ENCODE measurements around the gene LCOR. TPM values are rescaled to one million over a fixed set of nuclear protein-coding genes. Genes with fewer than 3 reads are reported as not detected.

Gene LCOR
- total and polyA plus RNA-seq, 2 donors (not counting 1 experiment from before 2014, with no cell fraction given): 15.0 to 15.7 TPM

GRCh38 chr10:96949039-96949683 lies 117.1 kb downstream of the LCOR start:
- H4K20me1 ChIP-seq (ENCODE audit: control insufficient read depth, extremely low read depth, insufficient read depth, low read length): no peaks in the 10 kb centered on the region
- no peaks in the 10 kb centered on the region for H3K9me3 ChIP-seq (ENCODE audit: control insufficient read depth, insufficient read depth, low read depth, low read length)
- DNase-seq (ENCODE audit: low read depth in 2 of 2): no peak
- H3K4me1 ChIP-seq (ENCODE audit: control insufficient read depth, extremely low read depth, insufficient read depth, low read length): no peaks in the 10 kb centered on the region
- no peak overlapping the region for H3K27ac ChIP-seq (ENCODE audit: insufficient read depth, low read length)
- H3K4me3 ChIP-seq (replicated peaks in 1 of 4; ENCODE audit: control extremely low read depth in 1 of 4, insufficient read depth in 1 of 4, low read depth in 3 of 4, low read length in 4 of 4): no peak overlapping the region
- no peak overlapping the region for H3K4me2 ChIP-seq (ENCODE audit: extremely low read depth, insufficient read depth, low read length)
- TF ChIP-seq EZH2 (IDR thresholded peaks at IDR 0.05; ENCODE audit: low read length, missing control alignments) (no peak), CTCF (conservative IDR thresholded peaks at IDR 0.05 in 1 of 2, IDR thresholded peaks at IDR 0.05 in 1 of 2; ENCODE audit: low read depth in 1 of 2, low read length in 2 of 2) (no peak)
- no peaks in the 10 kb centered on the region for H3K36me3 ChIP-seq (ENCODE audit: control insufficient read depth, insufficient read depth, low read length)
- no peak overlapping the region for H3K9ac ChIP-seq (ENCODE audit: insufficient read depth, low read length)
- no peaks in the 10 kb centered on the region for H3K27me3 ChIP-seq (ENCODE audit: control insufficient read depth, insufficient read depth, low read length)
- no peaks in the 10 kb centered on the region for H3K79me2 ChIP-seq (ENCODE audit: control insufficient read depth, insufficient read depth, low read length)
- no peak overlapping the region for H2AFZ ChIP-seq (ENCODE audit: low read length)

- DNase-seq (ENCODE audit: low read depth in 2 of 2): no peak
- no peak overlapping the region for H3K9ac ChIP-seq (ENCODE audit: insufficient read depth, low read length)
- H3K79me2 ChIP-seq (ENCODE audit: control insufficient read depth, insufficient read depth, low read length): no peaks in the 10 kb centered on the region
- no peaks in the 10 kb centered on the region for H4K20me1 ChIP-seq (ENCODE audit: control insufficient read depth, extremely low read depth, insufficient read depth, low read length)
- no peak overlapping the region for H3K27ac ChIP-seq (ENCODE audit: insufficient read depth, low read length)
- H3K4me1 ChIP-seq (ENCODE audit: control insufficient read depth, extremely low read depth, insufficient read depth, low read length): no peaks in the 10 kb centered on the region
- no peak for TF ChIP-seq EZH2 (IDR thresholded peaks at IDR 0.05; ENCODE audit: low read length, missing control alignments)
- no peak for TF ChIP-seq CTCF (conservative IDR thresholded peaks at IDR 0.05 in 1 of 2, IDR thresholded peaks at IDR 0.05 in 1 of 2; ENCODE audit: low read depth in 1 of 2, low read length in 2 of 2)
- no peak overlapping the region for H2AFZ ChIP-seq (ENCODE audit: low read length)
- H3K27me3 ChIP-seq (ENCODE audit: control insufficient read depth, insufficient read depth, low read length): no peaks in the 10 kb centered on the region
- H3K4me3 ChIP-seq (replicated peaks in 1 of 4; ENCODE audit: control extremely low read depth in 1 of 4, insufficient read depth in 1 of 4, low read depth in 3 of 4, low read length in 4 of 4): no peak overlapping the region
- H3K4me2 ChIP-seq (ENCODE audit: extremely low read depth, insufficient read depth, low read length): no peak overlapping the region
- H3K36me3 ChIP-seq (ENCODE audit: control insufficient read depth, insufficient read depth, low read length): peaks cover 7% of the 10 kb centered on the region
- no peaks in the 10 kb centered on the region for H3K9me3 ChIP-seq (ENCODE audit: control insufficient read depth, insufficient read depth, low read depth, low read length)
Measured at GRCh38 chr10:96951954-96952353, 119.9 kb downstream of the LCOR start.

GRCh38 chr10:96955794-96956193 lies 123.7 kb downstream of the LCOR start:
- Histone ChIP-seq H3K27me3 (ENCODE audit: control insufficient read depth, insufficient read depth, low read length) (no peaks in the 10 kb centered on the region), H3K4me3 (replicated peaks in 1 of 4; ENCODE audit: control extremely low read depth in 1 of 4, insufficient read depth in 1 of 4, low read depth in 3 of 4, low read length in 4 of 4) (no peak overlapping the region), H3K9ac (ENCODE audit: insufficient read depth, low read length) (no peak overlapping the region), H3K27ac (ENCODE audit: insufficient read depth, low read length) (no peak overlapping the region), H3K36me3 (ENCODE audit: control insufficient read depth, insufficient read depth, low read length) (peaks cover 7% of the 10 kb centered on the region), H3K79me2 (ENCODE audit: control insufficient read depth, insufficient read depth, low read length) (no peaks in the 10 kb centered on the region), H3K9me3 (ENCODE audit: control insufficient read depth, insufficient read depth, low read depth, low read length) (no peaks in the 10 kb centered on the region), H4K20me1 (ENCODE audit: control insufficient read depth, extremely low read depth, insufficient read depth, low read length) (no peaks in the 10 kb centered on the region), H3K4me1 (ENCODE audit: control insufficient read depth, extremely low read depth, insufficient read depth, low read length) (peaks cover 3% of the 10 kb centered on the region), H2AFZ (ENCODE audit: low read length) (no peak overlapping the region), H3K4me2 (ENCODE audit: extremely low read depth, insufficient read depth, low read length) (no peak overlapping the region)
- TF ChIP-seq EZH2 (IDR thresholded peaks at IDR 0.05; ENCODE audit: low read length, missing control alignments) (no peak), CTCF (conservative IDR thresholded peaks at IDR 0.05 in 1 of 2, IDR thresholded peaks at IDR 0.05 in 1 of 2; ENCODE audit: low read depth in 1 of 2, low read length in 2 of 2) (no peak)
- DNase-seq (ENCODE audit: low read depth in 2 of 2): no peak

Measured in fibroblast of lung (primary cell).